Uterus (tissue), 4 donors: ENCODE measurements around the gene CTNNAL1. TPM values are rescaled to one million over a fixed set of nuclear protein-coding genes. Genes with fewer than 3 reads are reported as not detected.

Experiments
- DNase-seq, 2 donors: peaks; one replicate each; pipeline ENCODE4 v3.0.0-alpha.2; 2019 to 2020
- H3K27ac ChIP-seq, 2 donors: fragments of 200-600 bp; sonication (generic); 1 replicate in 1 of 2; 2 replicates in 1 of 2; pipeline ENCODE4 v1.5.1; 2016 to 2018
- H3K27me3 ChIP-seq, 2 donors: fragments of 200-600 bp; sonication (generic); one replicate each; pipeline ENCODE4 v1.5.1; 2018 to 2019; ENCODE audit warnings: control low read depth in 1 of 2
- H3K36me3 ChIP-seq, 2 donors: fragments of 200-600 bp; sonication (generic); one replicate each; pipeline ENCODE4 v1.5.1; 2019; ENCODE audit warnings: control low read depth in 1 of 2
- H3K4me1 ChIP-seq, 2 donors: fragments of 200-600 bp; sonication (generic); one replicate each; pipeline ENCODE4 v1.5.1; 2018 to 2019; ENCODE audit warnings: control low read depth in 1 of 2
- H3K4me3 ChIP-seq, 2 donors: fragments of 200-600 bp; sonication (generic); 1 replicate in 1 of 2; 2 replicates in 1 of 2; pipeline ENCODE4 v1.5.1; 2018 to 2019; ENCODE audit warnings: mild to moderate bottlenecking in 1 of 2
- H3K9me3 ChIP-seq, 2 donors: fragments of 200-600 bp; sonication (generic); one replicate each; pipeline ENCODE4 v1.5.1; 2019; ENCODE audit warnings: control low read depth in 1 of 2
- POLR2A ChIP-seq, 2 donors: fragments of 450-650 bp; IDR thresholded peaks; one replicate each; pipeline ENCODE4 v1.6.1; 2016; ENCODE audit warnings: antibody characterized with exemption in 2 of 2, mild to moderate bottlenecking in 1 of 2, moderate library complexity in 1 of 2
- intact Hi-C: fragments of 100-400 bp; cut with DNase I; formaldehyde crosslinking; loops from one replicate; pipeline ENCODE4 v1.15.1; 2023; ENCODE audit warnings: low total_unique reads
- total RNA-seq, 4 donors: library from RNA; depleted of rRNA in 3 of 4; stranded (reverse); fragments of >200 nt in 3 of 4; gene quantifications; one replicate each; pipeline versions ENCODE4 v1.1.0 to v1.2.4, GENCODE V29; 2014 to 2023
- TF ChIP-seq, protein P1 (sequence below), 4 experiments: fragments of 200-600 bp in 2 of 4; fragments of 450-650 bp in 2 of 4; sonication (generic) in 2 of 4; IDR thresholded peaks; one replicate each; pipeline ENCODE4 v1.5.1; 2016 to 2019; ENCODE audit warnings: antibody characterized with exemption in 4 of 4, mild to moderate bottlenecking in 2 of 4, moderate library complexity in 1 of 4
- donor health status: DM: yes; HTN: yes; CAD: no.

Gene CTNNAL1
- total RNA-seq, 4 donors from 2014 or later = 32.3 to 62.0 (median 41.4) TPM

DNA sequence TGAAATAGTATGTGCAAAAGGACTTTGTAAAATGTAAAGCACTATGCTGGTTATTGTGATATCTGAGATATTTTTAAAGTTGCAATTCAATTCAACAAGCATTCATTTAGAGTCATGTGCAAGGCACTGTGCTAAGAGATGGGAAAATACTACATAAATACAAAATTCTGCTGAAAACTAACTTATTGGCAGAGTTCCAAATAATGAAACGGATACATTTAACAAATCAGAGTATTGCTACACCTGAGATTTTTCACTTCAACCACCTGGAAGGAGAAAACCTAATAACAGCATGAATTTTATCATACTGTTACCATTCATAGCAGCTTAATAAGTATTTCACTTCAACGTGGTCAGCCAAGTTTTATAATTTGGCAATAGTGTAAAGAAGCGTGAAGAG, 6.1 kb upstream of the CTNNAL1 start:
- Histone ChIP-seq H3K4me3 (no peak overlapping the region), H3K9me3 (no peaks in the 10 kb centered on the region), H3K27ac (no peak overlapping the region), H3K36me3 (no peaks in the 10 kb centered on the region), H3K27me3 (no peaks in the 10 kb centered on the region), H3K4me1 (no peaks in the 10 kb centered on the region)
- TF ChIP-seq, protein P1, sequence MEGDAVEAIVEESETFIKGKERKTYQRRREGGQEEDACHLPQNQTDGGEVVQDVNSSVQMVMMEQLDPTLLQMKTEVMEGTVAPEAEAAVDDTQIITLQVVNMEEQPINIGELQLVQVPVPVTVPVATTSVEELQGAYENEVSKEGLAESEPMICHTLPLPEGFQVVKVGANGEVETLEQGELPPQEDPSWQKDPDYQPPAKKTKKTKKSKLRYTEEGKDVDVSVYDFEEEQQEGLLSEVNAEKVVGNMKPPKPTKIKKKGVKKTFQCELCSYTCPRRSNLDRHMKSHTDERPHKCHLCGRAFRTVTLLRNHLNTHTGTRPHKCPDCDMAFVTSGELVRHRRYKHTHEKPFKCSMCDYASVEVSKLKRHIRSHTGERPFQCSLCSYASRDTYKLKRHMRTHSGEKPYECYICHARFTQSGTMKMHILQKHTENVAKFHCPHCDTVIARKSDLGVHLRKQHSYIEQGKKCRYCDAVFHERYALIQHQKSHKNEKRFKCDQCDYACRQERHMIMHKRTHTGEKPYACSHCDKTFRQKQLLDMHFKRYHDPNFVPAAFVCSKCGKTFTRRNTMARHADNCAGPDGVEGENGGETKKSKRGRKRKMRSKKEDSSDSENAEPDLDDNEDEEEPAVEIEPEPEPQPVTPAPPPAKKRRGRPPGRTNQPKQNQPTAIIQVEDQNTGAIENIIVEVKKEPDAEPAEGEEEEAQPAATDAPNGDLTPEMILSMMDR (IDR thresholded peaks at IDR 0.05) = no peak
- no peak for TF ChIP-seq POLR2A (IDR thresholded peaks at IDR 0.05)
- intact Hi-C loops = no loop called here
- DNase-seq = no peak

DNA sequence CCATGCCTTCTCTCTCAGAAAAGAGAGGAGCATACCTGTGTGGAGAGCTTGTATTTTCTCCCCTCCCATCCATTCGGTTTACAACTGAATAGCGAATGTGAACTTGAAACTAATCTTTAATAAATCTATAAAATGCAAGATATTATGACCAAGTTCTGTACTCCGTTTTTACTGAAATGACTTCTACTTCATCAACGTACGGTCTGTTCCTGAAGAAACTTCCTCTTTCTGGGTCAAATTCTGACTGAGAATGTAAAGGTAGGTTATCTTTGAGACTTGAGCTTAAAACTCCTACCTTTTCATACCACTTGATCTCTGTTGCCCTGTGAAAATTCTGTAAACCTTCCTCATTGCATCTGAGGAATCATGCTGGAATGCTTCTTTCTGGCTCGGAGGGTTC, 4.2 kb upstream of the CTNNAL1 start:
- H3K27ac ChIP-seq = no peak overlapping the region
- no peaks in the 10 kb centered on the region for H3K36me3 ChIP-seq
- H3K4me3 ChIP-seq = no peak overlapping the region
- H3K4me1 ChIP-seq = no peaks in the 10 kb centered on the region
- no peaks in the 10 kb centered on the region for H3K27me3 ChIP-seq
- intact Hi-C loops = no loop called here
- TF ChIP-seq POLR2A (IDR thresholded peaks at IDR 0.05) = no peak
- TF ChIP-seq, protein P1 (IDR thresholded peaks at IDR 0.05) = no peak
- DNase-seq = no peak
- H3K9me3 ChIP-seq = no peaks in the 10 kb centered on the region

DNA sequence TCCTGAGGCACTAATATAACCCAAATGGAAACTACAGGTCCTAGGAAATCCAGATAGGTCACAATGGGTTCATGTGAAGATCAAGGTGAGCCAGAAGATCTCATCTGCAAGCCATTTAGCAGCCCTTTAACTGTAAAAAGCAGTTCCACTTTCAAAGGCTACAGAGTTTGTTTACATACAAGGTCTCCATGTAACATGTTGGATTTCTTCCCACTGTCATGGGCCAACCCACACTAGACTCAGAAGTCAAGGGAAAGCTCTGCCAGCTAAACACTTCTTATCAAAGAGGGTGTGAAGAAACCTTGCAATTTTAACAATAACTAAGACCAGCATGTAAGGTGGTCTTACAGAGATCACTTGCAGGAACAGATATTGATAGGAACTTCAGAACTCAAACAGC, 3.8 kb upstream of the CTNNAL1 start:
- Histone ChIP-seq H3K4me3 (no peak overlapping the region), H3K27ac (no peak overlapping the region), H3K27me3 (no peaks in the 10 kb centered on the region), H3K9me3 (no peaks in the 10 kb centered on the region), H3K4me1 (no peaks in the 10 kb centered on the region), H3K36me3 (no peaks in the 10 kb centered on the region)
- intact Hi-C loops = no loop called here
- TF ChIP-seq, protein P1 (IDR thresholded peaks at IDR 0.05) = no peak
- TF ChIP-seq POLR2A (IDR thresholded peaks at IDR 0.05) = no peak
- DNase-seq = no peak

DNA sequence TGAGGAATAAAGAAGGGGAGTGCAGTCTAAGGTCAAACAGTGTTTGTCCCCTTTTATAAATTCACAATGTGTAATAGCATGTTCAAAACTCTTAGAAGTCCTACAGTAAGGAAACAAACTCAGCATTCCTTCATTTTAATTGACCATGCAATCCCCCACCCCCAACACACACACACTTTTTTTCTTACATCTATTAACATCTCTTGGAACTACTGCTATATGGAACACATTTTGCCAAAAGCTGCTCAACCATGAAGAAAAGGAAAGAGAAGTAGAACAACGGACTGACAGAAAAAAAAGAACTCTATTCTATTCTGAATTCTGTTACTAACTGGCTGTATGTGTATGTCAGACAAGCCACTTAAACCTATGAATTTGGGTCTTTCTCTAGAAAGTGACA, 2.8 kb upstream of the CTNNAL1 start:
- TF ChIP-seq POLR2A (IDR thresholded peaks at IDR 0.05) = no peak
- TF ChIP-seq, protein P1 (IDR thresholded peaks at IDR 0.05) = no peak
- intact Hi-C loops = no loop called here
- Histone ChIP-seq H3K4me3 (no peak overlapping the region), H3K27me3 (no peaks in the 10 kb centered on the region), H3K36me3 (no peaks in the 10 kb centered on the region), H3K27ac (no peak overlapping the region), H3K9me3 (no peaks in the 10 kb centered on the region), H3K4me1 (peaks cover 0 to 9% of the 10 kb centered on the region in 2 donors)
- no peak for DNase-seq

DNA sequence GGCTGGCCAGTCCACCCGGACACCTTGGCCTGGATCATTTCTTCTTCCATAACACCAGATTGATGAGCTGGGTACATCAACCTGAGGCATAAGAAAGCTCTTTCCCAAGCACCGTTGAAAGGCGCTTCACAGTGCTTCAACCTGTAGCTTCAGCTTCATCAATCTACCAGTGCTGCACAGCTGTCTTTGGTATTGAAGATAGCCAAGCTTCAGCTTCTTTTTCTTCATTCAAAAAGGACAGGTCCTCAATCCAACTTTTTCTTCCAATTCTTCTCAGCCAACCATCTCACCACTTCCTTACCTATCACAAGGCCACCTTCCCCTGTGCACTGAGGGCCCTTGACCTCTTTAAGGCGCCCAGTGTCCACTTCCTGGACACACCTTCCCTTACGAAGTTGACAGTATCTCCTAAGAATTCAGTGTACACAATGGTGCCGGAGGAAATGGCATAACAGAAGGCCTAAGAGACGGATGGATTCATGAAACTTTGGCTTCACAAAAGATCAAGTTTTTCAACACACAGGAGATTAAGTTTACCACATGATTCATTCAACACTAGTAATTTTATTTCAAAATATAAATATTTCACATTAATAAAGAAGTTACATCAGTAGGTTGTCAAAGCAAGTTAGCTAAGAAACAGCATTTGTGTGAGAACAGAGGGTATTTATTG, 1.4 kb upstream of the CTNNAL1 start:
- intact Hi-C loops = no loop called here
- Histone ChIP-seq H3K27ac (peak overlapping the region; percentile 83 to 98), H3K4me3 (no peak overlapping the region), H3K9me3 (no peaks in the 10 kb centered on the region), H3K4me1 (peaks cover 0 to 16% of the 10 kb centered on the region in 2 donors), H3K36me3 (no peaks in the 10 kb centered on the region), H3K27me3 (no peaks in the 10 kb centered on the region)
- TF ChIP-seq POLR2A (IDR thresholded peaks at IDR 0.05) = no peak
- TF ChIP-seq, protein P1 (IDR thresholded peaks at IDR 0.05) = no peak
- no peak for DNase-seq
